Ureter (tissue), 1 donor: ENCODE data around the gene EIF6. TPM values are rescaled to one million over a fixed set of nuclear protein-coding genes. Genes with fewer than 3 reads are reported as not detected.
"Not testable (repeated sequence)": the region's sequence is repeated elsewhere in the genome, so short reads cannot be mapped to it uniquely, and the experiment has no call there.

ENCODE experiments used
- DNase-seq: peaks from one replicate; pipeline ENCODE4 v3.0.0-alpha.2; 2020; ENCODE audit warnings: low spot score
- total RNA-seq: library from RNA; stranded (reverse); gene quantifications from one replicate; pipeline ENCODE4 v1.2.4, GENCODE V29; 2023
- donor health status: DM: yes; HTN: yes; CAD: no.

EIF6 gene
- total RNA-seq, 1 donor from 2014 or later = 191 TPM

DNA sequence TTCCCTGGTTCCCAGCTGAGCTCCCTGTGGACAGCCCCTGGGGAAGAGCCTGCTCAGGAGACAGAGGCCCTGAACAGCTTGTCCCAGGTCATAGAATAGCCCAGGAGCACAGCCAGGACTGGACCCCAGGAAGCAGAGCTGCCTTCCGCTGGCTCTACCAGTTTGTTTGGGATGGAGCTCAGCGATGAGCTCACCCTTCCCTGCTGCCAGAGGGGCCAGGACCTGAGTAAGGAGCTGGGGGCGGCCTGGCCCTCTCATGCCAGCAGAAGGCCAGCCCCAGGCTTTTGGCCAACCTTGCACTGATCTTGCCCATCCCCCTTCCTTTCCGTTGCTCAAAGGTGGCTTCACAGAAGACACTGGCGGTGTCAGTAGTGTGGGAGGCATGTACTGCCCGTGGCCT, 24.1 kb downstream of the EIF6 start:
- no peak for DNase-seq

DNA sequence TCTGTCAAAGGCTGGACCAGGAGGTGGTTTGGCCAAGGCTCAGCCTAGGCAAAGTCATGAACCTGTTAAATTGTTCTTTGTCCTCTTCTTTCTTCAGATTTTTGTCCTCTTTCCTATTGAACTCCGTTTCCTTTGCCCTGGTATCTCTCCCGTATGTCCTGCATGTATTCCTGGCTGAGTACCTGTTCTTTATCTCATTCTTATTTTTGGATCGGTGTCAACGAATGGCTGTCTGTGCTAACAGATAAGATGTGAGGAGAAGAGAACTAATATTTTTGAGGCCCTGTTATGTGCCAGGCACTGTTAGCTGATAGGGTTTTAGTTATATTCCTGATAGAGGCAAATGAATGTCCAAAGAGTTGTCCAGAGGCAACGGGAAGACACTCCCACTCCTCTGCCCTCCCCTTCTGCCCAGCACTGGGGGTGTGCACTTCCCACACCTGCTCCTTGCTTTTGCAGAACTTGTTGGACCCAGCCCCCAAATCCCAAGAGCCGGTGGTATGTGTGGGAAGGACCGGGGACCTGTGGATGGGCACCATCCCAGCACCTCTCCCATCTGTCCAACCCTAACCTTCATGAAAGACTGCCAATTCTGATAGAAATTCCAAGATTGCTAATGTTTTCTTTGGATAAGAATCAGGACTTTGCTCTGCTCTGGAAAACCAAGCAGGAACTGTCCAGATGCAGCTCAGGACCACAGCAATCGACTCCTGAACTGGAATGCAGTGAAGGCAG, 27.2 kb downstream of the EIF6 start:
- DNase-seq = no peak

GRCh38 chr20:35254448-35254999, 30.0 kb downstream of the EIF6 start:
- DNase-seq = no peak

DNA sequence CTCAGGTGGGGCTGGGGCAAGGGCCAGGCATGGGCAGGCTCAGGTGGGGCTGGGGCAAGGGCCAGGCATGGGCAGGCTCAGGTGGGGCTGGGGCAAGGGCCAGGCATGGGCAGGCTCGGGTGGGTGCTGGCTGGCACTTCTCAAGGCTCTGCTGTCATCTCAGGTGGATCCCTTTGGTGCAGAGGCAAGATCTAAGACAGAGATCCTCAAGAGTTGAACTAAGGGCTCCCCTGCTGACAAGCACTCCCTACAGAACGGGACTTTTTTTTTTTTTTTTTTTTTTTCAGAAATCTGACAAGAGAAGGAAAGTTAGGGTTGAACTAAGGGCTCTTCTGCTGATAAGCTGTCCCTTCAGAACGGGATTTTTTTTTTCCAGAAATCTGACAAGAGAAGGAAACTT, 31.6 kb downstream of the EIF6 start:
- DNase-seq = no peak

GRCh38 chr20:35252598-35252997, 32.0 kb downstream of the EIF6 start:
- not testable (repeated sequence) for DNase-seq

GRCh38 chr20:35252037-35252461, 32.5 kb downstream of the EIF6 start:
- DNase-seq = no peak

GRCh38 chr20:35251613-35251940, 33.0 kb downstream of the EIF6 start:
- no peak for DNase-seq

- DNase-seq = no peak
These were observed 35.7 kb downstream of the EIF6 start for GRCh38 chr20:35248641-35249475.

- no peak for DNase-seq
These were observed 37.8 kb downstream of the EIF6 start for GRCh38 chr20:35246723-35247122.

DNA sequence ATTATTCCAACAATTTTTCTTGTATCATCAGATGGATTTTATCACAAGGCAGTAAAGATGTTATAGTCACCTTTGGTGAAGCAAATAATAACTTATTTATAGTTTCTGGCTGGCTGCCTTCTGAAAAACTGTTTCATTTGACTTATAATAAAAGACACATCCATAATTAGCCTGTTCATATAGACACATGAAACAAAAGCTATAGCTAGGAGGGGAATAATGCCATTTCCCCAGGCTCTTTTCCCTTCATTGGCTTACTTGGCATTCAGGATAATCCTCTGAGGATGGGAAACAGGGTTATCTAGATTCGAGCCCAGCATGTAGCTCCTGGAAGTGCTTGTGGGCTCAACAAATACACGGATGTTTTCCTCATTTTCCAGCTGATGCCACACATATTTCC, 40.6 kb downstream of the EIF6 start:
- DNase-seq = no peak

DNA sequence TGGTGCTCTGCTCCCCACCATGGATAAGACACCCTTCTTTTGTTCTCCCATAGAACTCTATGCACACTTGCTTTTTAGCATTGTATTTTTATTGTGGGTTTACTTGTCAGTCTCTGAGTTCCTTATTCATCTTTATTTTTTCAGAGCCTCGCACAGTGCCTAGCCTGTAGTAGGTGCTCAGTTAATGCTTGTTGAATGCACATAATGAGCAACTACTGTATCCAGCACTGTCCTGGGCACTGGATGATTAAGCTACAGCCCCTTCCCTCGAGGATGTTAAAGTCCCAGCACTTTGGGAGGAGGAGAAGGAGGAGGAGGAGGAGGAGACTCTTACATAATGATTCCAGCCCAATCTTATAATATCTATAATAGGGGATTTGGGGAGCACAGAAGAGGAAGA, 41.3 kb downstream of the EIF6 start:
- DNase-seq = no peak

DNA sequence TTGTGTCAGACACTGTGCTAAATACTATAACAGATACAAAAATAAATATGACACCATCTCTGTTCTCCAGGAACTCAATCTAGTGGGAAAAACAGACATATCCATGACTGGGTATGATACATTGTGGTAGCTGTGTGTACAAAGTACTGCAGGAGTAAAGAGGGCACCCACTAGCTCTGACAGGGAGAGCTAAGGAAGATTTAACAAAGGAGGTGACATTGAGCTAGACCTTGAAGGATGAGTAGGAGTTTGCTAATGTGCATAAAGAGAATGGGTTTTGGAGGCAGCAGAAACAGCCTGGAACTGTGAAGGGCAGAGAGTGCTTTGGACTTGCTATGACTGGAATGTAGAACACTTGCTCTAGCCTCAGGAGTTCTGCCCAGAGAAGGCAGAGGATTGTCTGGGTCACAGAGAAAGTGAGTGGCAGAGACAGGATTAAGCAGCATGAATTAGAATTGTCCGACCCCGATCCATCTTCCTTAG, 43.7 kb downstream of the EIF6 start:
- no peak for DNase-seq

DNA sequence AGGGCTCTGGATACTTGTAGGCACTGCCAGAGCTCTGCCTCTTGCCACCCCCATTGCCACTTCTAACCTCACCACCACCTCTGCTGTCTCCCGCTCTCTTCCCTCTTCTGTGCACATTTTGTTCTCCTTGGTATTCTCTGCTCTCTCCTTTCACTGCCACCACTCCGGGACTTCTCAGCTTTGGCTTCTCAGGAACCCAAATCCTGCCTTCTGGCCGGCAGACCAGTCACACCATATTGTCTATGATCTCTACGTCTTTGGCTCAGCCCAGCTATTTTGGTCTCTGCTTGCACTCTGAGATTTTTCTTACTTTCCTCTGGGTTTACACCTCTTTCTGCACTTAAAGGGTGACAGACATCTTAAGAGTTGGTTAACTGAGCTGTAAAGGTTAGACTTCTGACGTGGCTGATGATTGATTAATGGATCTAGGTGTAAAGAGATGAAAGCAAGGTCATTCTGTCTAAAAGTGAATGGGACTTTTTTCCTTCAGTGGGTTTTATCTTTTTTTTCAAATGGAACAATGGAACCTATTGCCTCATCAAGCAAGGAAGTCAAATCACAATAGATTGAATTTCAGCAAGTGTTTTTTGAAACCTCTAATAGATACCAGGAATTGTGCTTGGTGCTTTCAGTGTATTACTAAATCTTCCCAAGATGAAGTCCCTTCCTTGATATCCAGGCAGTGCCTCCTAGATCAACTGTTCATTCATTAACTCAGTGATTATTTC, 44.3 kb downstream of the EIF6 start:
- DNase-seq = no peak

GRCh38 chr20:35238735-35239134, 45.8 kb downstream of the EIF6 start:
- DNase-seq = no peak

DNA sequence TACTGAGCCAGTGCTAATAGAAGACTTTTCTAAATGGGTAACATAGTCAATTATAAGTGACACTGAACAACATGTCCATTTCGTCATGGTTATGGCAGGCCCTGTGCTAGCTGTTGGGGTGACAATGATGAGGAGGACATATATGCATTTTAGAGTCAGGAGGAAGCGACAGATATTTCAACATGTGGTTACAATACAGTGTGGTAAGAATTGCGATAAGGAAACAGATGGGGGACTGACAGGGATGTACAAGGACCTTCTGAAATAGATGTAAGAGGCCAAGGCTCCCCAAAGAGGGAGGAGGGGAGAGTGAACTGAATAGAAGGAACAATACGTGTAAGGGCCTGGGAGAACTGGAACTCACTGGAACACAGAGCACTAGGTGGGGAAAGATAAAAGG, 46.4 kb downstream of the EIF6 start:
- no peak for DNase-seq

DNA sequence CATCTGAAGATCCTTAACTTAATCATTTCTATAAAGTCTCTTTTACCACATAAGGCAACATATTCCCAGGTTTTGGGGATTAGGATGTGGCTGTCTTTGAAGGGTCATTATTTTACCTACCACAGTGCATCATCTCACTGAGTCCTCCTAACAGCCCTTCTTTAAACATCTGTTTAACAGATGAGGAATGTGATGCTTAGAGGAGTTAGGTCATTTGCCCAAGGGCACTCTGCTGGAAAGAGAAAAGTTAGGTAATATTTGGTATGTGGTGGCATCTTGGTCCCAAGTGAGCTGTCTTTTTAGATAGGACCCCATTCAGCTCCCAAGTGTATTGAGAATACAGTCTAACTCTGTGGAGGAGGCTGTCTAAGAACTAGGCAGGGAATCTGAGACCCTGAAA, 47.1 kb downstream of the EIF6 start:
- DNase-seq = no peak

- no peak for DNase-seq
These were observed 48.7 kb downstream of the EIF6 start for GRCh38 chr20:35235881-35236280.

GRCh38 chr20:35232575-35232974, 52.0 kb downstream of the EIF6 start:
- no peak for DNase-seq
